GM19438 (cell line): ENCODE results near the gene PABPN1L.

Experiments
- ATAC-seq: cut with Tn5 transposase; IDR thresholded peaks from one replicate; pipeline ENCODE4 v1.9.1; 2021; ENCODE audit warnings: low read depth; ENCODE audit not compliant: unreplicated experiment

The PABPN1L gene

GRCh38 chr16:88885693-88886280 lies 19.3 kb upstream of the PABPN1L start:
- ATAC-seq, result no peak

- no peak for ATAC-seq
These were observed 18.3 kb upstream of the PABPN1L start for GRCh38 chr16:88884569-88885271.

- ATAC-seq, result no peak
These were observed 17.5 kb upstream of the PABPN1L start for GRCh38 chr16:88883946-88884345.

GRCh38 chr16:88883117-88883895 lies 16.8 kb upstream of the PABPN1L start:
- no peak for ATAC-seq

- ATAC-seq, result no peak
These were observed 16.0 kb upstream of the PABPN1L start for GRCh38 chr16:88882358-88883030.

GRCh38 chr16:88881675-88882357 lies 15.4 kb upstream of the PABPN1L start:
- ATAC-seq, result no peak

GRCh38 chr16:88881007-88881615 lies 14.7 kb upstream of the PABPN1L start:
- ATAC-seq, result no peak

DNA sequence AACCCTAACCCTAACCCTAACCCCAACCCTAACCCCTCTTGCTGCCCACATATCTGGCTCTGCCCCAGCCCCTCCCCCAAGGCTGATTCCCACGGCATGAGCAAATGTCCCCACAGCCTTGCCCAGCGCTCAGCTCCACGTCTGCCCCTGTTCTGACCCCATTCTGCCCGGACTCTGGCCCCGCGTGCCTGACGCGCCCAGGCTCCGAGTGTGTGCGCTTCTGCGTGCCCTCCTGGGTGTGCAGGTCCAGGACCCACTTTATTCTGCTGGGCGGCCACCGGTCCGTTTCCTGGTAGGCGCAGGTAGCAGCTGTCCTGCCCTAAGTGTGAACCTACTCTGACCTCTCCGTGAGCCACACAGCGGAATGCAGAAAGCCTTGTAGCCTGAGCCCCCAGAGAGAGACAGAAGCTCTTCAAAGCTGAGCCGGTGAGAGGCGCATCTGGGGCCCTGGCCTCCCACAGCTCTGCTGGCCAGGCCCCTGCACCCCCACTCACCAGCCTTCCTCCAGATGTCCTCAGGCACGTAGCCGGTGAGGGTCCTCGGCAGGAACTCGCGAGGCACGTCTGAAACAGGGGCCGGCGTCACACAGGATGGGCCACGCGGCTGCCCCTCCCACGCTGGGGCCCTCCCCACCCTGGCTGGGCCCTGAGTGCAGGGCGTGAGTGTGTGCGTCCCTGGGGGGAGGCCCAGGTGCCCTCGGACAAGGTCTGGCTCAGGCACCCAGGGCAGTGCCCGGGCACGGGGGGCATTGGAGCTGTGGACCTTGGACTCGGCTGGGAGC lies 14.0 kb upstream of the PABPN1L start:
- no peak for ATAC-seq

DNA sequence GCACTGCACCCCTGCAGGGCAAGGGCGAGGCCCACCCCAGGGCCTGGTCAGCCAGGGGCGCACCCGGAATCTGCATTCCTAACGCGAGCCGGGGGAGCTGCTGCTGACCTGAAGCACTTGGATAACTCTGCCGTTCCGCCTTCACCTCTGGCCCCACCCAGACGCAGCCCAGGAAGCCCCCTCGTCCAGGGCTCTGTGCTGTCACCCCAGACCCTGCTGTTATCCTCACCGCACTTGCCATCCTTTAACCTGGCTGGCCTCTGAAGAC lies 13.3 kb upstream of the PABPN1L start:
- no peak for ATAC-seq

DNA sequence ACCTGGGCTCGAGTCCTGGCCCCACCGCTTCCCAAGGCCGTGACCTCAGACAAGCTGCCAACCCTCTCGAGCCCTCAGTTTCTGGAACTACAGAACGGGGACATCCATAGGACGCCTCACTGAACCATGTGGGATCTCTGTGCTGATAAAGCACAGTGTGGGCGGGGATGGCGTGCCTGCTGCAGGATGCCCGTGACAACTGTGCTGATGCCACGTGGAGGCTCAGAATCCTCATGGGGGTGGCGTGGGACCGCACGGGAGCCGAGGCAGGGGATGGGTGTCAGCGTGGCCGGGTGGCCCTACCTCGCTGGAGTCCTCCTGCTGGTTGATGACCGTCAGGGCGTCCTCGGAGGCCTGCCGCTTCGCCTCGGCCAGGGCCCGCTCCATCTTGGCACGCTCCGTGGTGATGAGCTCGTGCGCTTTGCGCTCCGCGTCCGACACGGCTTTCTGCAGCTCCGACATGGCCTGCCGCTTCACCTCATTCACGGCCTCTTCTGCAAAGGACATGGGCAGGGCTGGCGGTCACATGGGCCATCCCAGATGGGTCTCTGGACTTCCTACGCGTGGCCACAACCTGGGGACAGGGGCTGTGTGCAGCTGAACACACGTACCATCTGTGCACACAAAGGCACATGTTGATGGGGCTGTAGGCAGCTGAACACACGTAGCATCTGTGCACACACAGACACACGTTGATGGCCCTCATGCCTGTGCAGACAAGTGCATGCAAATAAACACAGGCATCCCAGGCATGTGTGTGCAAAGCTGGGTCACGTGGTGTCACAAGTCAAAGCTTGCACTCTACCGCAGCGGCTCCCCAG lies 12.7 kb upstream of the PABPN1L start:
- no peak for ATAC-seq

GRCh38 chr16:88878356-88878755 lies 11.9 kb upstream of the PABPN1L start:
- no peak for ATAC-seq

GRCh38 chr16:88877564-88878289 lies 11.3 kb upstream of the PABPN1L start:
- no peak for ATAC-seq

- no peak for ATAC-seq
These were observed 10.6 kb upstream of the PABPN1L start for GRCh38 chr16:88876942-88877526.

- ATAC-seq, result no peak
These were observed 9.3 kb upstream of the PABPN1L start for GRCh38 chr16:88875703-88876234.

DNA sequence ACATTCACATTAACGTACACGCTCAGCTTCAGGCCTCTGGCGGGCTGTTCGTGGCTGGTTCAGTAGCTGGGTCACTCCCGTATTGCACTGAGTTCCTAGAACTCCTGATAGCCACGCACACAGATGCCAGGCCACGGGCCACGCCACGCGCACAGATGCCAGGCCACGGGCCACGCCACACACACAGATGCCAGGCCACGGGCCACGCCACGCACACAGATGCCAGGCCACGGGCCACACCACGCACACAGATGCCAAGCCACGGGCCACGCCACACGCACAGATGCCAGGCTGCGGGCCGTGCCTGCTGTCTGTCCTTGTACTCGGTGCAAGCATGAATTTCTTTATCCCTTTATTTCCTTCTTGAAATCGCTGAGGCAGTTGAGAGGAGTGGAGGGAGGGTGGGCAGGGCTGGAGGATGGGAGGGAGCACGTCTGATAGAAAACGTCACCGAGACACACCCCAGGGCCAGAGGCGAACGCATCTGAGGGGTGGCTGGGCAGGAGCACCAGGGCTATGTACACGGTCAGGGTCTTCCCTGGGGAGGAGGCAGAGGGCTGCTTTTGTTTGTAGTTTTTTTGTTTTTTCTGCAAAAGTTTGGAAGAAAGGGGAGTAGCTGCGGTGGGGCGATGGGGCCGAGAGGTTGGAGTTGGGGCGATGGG lies 8.6 kb upstream of the PABPN1L start:
- ATAC-seq, result no peak

DNA sequence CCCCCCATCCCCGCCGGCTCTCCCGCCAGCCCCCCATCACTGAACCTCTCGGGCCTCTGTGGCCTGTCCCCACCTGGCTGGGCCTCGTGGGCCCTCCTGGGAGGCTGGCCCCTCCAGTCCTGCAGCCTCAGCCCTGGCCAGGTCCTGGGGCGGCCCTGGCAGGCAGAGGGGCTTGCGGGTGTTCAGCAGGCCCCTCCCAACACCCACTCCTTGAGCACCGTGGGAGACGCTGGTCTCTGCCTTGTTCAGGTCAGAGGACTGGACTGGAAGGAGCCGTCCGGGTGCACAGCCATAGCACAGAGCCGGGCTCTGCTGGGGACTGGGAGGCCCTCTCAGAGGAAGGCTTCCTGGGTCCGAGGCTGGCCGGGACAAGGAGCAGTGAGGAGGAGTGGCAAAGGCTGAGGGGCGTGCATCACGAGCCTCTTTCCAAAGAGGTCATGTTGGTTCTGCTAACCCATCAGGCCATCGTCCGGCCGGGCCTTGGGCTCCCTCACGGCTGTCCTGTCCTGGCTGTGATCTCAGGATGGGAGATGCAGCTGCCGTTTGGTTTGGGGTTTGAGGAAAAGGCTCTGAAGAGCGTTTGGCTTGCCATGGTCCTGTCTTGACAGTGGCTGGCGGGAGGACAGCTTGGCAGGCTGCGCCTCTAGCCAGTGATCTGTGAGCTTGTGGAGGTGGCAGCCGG lies 6.3 kb upstream of the PABPN1L start:
- ATAC-seq, result no peak
